ENCODE data around the gene EXOSC5.
"Not testable (repeated sequence)": the region's sequence is repeated elsewhere in the genome, so short reads cannot be mapped to it uniquely, and the experiment has no call there.

Gene EXOSC5

GRCh38 chr19:41397086-41398049 is at the start of gene EXOSC5, which contains the start of gene BCKDHA:
Gene EXOSC5, minus strand, starts transcription at chr19:41397359. Its CDS starts 31 bp downstream, at chr19:41397328.
Gene BCKDHA, plus strand, starts transcription at chr19:41397818. Its CDS starts 10 bp downstream, at chr19:41397828.
- peak; percentile 99 to 100 for DNase-seq

- DNase-seq: no peak
These were observed 48.4 kb upstream of the EXOSC5 start for GRCh38 chr19:41445575-41445974.

- DNase-seq: no peak
These were observed 46.8 kb upstream of the EXOSC5 start for GRCh38 chr19:41443813-41444455.

- DNase-seq: no peak
These were observed 45.6 kb upstream of the EXOSC5 start, which contains the start of gene ERICH4 for GRCh38 chr19:41442473-41443355. Gene ERICH4, plus strand, starts transcription at chr19:41443156. Its CDS starts 14 bp downstream, at chr19:41443170.

- DNase-seq: no peak
These were observed 44.3 kb upstream of the EXOSC5 start for GRCh38 chr19:41441321-41441945.

- peak; percentile 99 for DNase-seq
These were observed 42.5 kb upstream of the EXOSC5 start, which contains the start of gene DMAC2 for GRCh38 chr19:41439441-41440222. Gene DMAC2, minus strand, starts transcription at chr19:41439912. Its CDS starts 13 bp downstream, at chr19:41439899.

- DNase-seq: no peak
These were observed 40.9 kb upstream of the EXOSC5 start for GRCh38 chr19:41437944-41438574.

GRCh38 chr19:41436674-41436951 is 39.5 kb upstream of the EXOSC5 start:
- no peak for DNase-seq

GRCh38 chr19:41435936-41436673 is 38.9 kb upstream of the EXOSC5 start:
- no peak for DNase-seq

- not testable (repeated sequence) for DNase-seq
These were observed 38.2 kb upstream of the EXOSC5 start for GRCh38 chr19:41435376-41435775.

- no peak for DNase-seq
These were observed 37.3 kb upstream of the EXOSC5 start for GRCh38 chr19:41434450-41434849.

GRCh38 chr19:41433171-41433570 is 36.0 kb upstream of the EXOSC5 start:
- no peak for DNase-seq

- DNase-seq: no peak
These were observed 34.5 kb upstream of the EXOSC5 start for GRCh38 chr19:41431426-41432386.

GRCh38 chr19:41430922-41431321 is 33.8 kb upstream of the EXOSC5 start:
- DNase-seq: no peak

- DNase-seq: no peak
These were observed 31.3 kb upstream of the EXOSC5 start for GRCh38 chr19:41428481-41428859.

GRCh38 chr19:41427647-41428480 is 30.7 kb upstream of the EXOSC5 start:
- DNase-seq: no peak

- DNase-seq: no peak
These were observed 29.9 kb upstream of the EXOSC5 start, which contains the start of gene B3GNT8 for GRCh38 chr19:41426952-41427646. Gene B3GNT8, minus strand, starts transcription at chr19:41427374. Its CDS starts 596 bp downstream, at chr19:41426778.
